22Rv1 (cell line): ENCODE data around the gene OXGR1.

ENCODE experiments used
- ZFX ChIP-seq: fragments of 450-650 bp; IDR thresholded peaks from 2 replicates; pipeline ENCODE4 v1.6.1; 2017; ENCODE audit warnings: antibody characterized with exemption, borderline replicate concordance
- TF ChIP-seq, protein P1 (sequence below): fragments of 450-650 bp; IDR thresholded peaks from 2 replicates; pipeline ENCODE4 v1.5.1; 2017; ENCODE audit warnings: mild to moderate bottlenecking

DNA sequence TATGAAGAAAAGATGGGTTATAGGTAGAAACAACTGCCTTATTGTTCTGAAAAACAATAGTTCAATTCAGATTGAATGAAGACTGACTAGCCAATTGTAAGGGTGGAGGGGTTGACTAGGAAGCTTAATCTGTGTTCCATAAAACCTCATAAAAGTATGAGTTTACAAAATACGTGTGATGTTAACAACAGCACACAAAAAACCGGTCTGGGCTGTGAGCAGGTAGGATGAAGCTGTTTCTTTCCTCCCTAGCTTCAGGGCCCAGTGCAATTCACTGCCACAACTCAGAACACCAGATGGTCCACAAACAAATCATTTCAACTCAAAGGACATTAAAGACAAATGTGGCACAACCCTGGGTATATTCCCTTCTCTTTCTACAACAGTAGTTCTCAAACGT, 3.2 kb downstream of the OXGR1 start:
- TF ChIP-seq, protein P1, sequence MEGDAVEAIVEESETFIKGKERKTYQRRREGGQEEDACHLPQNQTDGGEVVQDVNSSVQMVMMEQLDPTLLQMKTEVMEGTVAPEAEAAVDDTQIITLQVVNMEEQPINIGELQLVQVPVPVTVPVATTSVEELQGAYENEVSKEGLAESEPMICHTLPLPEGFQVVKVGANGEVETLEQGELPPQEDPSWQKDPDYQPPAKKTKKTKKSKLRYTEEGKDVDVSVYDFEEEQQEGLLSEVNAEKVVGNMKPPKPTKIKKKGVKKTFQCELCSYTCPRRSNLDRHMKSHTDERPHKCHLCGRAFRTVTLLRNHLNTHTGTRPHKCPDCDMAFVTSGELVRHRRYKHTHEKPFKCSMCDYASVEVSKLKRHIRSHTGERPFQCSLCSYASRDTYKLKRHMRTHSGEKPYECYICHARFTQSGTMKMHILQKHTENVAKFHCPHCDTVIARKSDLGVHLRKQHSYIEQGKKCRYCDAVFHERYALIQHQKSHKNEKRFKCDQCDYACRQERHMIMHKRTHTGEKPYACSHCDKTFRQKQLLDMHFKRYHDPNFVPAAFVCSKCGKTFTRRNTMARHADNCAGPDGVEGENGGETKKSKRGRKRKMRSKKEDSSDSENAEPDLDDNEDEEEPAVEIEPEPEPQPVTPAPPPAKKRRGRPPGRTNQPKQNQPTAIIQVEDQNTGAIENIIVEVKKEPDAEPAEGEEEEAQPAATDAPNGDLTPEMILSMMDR = no peak
- TF ChIP-seq ZFX = no peak
